HL-60/S4 treated with retinoic acid at 250 ng/mL for 4 days and 3 days (cell line): Measurements from ENCODE around the gene PIK3R2.

Experiments used
- in situ Hi-C: fragments of 300-500 bp; cut with MboI; formaldehyde crosslinking; loops from 2 replicates; pipeline ENCODE4 v1.7.0; 2022; ENCODE audit warnings: low sequenced_read_pairs

Gene PIK3R2

DNA sequence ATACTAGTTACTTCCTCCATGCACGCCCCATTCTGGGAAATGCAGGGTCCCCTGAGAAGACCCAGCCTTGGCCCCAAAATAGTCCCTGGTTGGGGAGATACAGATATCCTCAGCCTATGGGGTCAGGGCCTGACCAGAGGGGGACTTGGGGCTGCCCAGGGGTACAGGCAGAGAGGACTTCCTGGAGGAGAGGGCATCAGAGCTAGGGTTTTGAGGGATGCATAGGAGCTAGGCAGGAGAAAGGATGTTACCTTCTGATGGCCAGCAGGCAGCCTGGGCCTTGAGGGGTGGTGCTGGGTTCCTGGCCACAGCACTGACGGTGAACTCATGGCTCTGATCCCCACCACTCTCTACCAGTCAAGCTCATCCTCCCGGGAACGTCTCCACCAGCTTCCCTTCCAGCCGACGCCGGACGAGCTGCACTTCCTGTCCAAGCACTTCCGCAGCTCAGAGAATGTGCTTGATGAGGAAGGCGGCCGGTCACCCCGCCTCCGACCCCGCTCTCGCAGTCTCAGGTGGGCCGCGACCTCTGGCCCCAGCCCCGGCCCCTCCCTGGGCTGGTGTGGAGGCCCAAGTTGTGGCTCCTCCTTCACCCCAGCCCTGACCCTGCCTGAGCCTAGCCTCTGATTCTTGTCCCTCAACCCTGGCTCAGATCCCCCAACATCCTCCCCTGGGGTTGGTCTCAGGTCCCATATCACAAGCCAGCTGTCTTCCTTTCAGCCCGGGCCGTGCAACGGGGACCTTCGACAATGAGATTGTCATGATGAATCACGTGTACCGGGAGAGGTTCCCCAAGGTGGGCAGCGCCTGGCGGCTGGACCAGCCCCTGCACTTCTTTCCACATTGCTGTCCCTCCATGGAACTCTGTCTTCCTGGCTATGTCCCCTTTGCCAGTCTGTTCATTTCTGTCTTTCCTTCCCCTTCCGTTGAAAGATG, 29.8 kb upstream of the PIK3R2 start:
- in situ Hi-C loops, result no loop called here

DNA sequence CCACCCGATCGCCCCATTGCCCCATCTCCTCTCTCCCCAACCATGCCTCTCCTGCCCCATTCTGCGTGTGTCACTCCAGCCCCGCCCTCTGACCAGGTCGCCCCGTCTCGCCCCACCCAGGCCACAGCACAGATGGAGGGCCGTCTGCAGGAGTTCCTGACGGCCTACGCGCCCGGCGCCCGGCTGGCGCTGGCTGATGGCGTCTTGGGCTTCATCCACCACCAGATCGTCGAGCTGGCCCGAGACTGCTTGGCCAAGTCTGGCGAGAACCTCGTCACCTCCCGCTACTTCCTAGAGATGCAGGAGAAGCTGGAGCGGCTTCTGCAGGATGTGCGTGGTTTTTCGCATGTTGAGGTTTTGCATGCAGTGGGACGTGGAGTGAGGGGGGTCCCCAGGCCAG, 29.1 kb upstream of the PIK3R2 start:
- in situ Hi-C loops, result no loop called here

DNA sequence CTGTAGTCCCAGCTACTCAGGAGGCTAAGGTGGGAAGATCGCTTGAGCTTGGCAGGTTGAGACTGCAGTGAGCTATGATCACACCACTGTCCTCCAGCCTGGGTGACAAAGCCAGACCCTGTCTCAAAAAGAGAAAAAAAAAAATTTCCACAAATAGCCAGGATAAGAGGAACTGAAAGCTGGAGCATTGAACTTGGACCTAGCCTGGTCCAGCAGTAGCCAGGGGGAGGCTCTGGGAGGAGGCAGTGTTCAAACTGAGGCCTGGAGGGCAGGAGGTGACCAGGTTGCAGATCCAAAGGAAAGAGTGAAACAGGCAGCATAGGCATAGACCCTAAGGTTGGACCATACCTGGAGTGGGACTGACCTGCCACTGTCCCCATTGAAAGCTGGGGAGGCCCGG, 26.9 kb upstream of the PIK3R2 start:
- in situ Hi-C loops, result no loop called here

DNA sequence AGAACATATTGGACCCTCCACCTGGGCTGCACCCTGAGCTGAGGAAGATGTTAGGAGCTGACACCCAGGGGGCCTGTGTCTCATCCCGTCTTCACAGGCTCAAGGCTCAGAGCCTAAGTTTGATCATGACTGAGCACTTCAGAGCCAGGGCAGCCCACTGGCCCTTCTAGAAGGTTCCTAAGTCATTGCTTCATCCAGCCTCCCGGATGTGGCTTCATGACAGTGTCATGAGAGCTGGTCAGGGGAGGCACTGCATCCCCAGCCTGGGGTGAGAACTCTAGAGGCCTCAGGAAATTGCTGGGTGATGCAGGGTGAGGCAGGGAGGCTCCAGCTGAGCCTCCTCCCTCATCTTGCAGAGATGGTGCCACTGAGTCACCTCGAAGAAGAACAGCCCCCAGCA, 24.9 kb upstream of the PIK3R2 start:
- in situ Hi-C loops, result no loop called here

DNA sequence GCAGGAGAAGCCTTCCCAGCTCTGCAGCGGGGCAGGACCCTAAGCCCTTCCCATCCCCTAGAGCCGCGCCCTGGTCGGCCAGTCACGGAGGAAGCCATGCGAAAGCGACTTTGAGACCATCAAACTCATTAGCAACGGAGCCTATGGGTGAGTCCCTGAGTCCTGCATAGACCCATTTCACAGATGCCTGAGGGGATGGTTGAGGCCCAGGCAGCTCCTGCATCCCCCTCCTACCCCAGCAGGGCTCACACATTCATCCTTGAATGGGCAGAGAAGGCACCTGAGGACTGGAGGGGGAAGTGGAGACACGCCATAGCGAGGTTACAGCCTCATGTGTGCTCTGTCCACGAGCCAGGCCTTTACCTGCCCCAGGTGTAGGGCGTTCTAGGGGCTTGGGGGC, 24.2 kb upstream of the PIK3R2 start:
- in situ Hi-C loops, result no loop called here

DNA sequence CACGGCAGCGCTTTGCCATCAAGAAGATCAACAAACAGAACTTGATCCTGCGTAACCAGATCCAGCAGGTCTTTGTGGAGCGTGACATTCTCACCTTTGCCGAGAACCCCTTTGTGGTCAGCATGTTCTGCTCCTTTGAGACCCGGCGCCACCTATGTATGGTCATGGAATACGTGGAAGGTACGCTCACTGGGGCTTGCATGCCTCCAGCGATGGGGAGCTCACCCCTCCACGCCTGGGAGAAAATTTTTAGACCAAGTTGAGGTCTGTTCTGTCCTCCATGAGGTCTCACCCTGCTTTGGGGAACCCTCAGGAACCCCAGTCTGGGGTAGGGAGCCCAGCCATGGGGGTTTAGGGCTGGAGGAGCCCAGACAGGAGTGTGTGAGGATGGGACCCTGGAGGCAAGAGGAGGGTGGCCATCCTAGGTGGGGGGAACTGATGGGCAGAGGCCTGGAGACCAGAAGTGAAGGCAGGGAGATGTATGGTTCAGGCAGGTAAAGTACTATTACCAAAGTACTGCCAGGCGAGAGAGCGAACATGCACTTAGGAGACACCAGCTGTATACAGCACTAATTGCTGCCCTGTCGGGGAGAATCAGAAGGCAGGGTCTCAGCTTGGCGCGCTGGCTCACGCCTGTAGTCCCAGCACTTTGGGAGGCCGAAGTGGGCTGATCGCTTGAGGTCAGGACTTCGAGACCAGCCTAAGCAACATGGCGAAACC, 22.3 kb upstream of the PIK3R2 start:
- in situ Hi-C loops, result no loop called here

DNA sequence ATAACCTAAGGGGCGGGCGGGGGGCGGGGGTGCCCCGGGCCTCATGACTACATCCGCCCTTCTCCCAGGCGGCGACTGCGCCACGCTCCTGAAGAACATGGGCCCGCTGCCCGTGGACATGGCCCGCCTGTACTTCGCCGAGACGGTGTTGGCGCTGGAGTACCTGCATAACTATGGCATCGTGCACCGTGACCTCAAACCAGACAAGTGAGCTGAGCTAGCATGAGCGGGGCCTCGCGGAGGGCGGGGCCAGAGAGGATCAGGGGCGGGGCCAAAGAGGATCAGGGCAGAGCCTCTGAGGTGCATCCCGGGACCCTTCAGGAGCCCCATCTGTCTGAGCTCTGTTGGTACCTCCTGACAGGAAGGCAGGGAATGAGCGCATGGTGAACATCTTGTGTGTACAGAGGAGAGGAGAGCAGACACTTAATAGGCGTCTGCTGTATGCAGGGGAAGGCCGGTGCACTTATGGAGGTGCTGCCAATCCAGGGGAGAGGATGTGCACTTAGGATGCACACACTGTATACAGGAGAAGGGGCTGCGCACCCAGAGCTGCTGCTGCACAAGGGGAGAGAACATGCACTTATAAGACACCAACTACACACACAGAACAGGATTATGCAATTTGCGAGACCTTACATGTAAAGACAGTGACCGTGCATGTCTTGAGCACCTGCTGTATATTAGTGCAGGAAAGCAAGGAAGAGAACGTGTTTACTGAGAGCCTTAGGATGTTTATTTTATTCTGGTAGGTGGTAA, 20.9 kb upstream of the PIK3R2 start:
- in situ Hi-C loops, result no loop called here

DNA sequence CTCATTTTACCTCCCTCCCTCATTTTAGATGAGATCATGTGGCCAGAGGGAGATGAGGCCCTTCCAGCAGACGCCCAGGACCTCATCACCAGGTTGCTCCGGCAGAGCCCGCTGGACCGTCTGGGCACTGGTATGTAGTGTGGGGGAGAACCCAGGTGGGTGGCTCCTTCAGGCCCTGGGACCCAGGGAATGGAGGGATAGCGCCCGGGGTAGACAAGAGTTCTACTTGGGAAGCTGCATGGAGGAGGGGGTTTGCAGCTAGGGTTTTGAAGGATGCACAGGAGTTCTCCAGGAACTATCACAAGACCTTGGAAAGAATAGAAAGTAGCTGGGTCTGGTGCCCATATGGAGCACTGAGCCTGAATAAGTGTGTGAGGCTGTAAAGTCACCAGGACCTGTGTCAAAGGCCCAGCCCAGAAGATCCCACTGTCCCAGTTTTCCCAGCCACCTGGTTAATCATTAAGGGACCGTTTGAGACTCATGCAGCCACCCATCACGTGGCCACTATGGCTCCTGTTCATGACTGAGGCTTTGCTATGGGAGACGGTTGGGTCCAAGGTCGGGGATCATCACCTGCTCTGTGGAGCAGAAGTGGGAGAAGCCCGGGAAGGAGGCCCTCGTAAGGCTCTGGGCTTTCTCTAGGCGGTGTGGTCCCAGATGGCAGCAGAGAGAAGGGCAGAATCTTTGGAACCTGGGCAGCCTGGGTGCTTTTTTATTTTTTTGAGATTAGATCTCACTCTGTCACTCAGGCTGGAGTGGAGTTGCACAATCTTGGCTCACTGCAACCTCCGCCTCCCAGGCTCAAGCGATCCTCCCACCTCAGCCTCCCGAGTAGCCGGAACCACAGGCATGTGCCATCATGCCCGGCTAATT, 17.0 kb upstream of the PIK3R2 start:
- in situ Hi-C loops, result no loop called here

DNA sequence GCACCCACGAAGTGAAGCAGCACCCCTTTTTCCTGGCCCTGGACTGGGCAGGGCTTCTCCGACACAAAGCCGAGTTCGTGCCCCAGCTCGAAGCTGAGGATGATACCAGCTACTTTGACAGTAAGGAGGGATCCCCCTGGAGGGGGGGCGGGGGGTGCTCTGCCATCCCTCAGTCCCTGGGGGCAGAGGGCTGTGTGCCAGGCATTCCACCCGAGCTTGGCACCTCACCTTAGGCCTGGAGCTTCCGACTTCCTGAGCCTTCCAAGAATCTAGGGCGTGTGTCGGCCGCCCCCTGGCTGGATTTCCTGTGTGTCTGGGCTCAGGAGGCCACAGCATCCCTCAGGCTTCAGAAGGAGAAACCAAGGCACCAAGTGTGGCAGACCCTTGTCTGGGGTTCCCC, 15.7 kb upstream of the PIK3R2 start:
- in situ Hi-C loops, result no loop called here

DNA sequence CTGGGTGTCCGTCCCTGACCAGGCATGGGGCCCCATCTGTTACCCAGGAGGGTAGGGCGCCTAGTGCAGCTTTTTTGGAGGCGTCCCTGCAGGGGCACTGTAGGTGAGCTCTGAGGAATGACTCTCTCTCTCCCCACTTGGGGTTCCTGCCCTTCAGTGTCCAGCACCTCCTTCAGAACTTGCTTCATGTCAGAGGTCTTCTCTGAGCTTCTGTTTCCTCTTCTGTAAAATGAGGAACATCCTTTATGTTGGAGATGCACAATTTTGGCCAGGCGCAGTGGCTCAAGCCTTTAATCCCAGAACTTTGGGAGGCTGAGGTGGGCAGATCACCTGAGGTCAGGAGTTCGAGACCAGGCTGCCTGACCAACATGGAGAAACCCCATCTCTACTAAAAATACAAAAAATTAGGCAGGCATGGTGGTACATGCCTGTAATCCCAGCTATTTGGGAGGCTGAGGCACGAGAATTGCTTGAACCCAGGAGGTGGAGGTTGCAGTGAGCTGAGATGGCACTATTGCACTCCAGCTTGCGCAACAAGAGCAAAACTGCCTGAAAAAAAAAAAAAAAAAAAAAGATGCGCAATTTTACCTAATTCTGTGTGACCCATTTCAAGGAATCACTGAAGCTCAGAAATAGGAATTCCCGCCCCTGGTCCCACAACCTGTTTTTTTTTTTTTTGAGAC, 15.2 kb upstream of the PIK3R2 start:
- in situ Hi-C loops, result no loop called here

DNA sequence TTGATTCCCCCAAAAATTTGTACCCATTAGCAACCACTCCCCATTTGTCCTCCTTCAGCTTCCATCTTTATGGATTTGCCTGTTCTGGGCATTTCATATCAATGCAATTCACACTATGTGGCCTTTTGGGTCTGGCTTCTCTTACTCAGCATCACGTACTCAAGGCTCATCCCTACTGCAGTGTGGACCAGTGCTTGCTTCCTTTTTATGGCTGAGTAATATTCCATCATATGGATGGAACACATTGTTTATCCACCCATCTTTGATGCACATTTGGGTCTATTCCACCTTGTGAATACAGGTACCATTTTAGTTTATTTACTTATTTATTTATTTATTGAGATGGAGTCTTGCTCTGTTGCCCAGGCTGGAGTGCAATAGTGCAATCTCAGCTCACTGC, 12.5 kb upstream of the PIK3R2 start:
- in situ Hi-C loops, result no loop called here

DNA sequence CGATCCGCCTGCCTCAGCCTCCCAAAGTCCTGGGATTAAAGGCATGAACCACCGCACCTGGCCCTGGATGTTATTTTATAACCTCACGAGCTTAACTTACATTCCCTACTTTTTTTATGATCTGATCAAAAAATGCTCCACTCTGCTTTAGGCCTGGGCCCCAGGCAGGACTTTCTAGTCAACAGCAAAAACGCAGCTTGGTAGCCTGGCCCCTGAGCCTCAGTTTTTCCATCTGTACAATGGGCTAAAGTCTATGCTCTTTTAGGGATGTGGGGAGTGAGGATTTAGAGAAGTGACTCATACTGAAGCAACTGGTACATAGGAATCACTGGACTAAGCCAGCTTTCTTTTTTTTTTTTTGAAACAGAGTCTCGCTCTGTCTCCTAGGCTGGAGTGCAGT, 11.9 kb upstream of the PIK3R2 start:
- in situ Hi-C loops, result no loop called here

DNA sequence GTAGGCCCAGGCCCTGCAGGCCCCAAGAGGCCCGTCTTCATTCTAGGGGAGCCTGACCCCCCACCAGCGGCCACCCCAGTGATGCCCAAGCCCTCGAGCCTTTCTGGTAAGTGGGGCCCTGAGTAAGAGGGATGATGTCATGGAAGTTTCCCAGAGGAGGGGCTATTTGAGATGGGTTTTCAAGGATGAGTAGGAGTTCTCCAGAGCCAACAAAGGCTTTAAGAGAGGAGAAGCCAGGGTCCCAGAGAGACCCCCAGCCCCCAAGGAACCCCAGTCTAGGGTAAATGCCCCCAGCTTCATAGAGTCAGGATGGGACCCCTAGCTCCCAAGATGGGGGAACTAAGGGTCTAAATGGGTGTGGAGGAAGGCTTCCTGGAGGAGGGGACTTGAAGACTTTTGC, 9.1 kb upstream of the PIK3R2 start:
- in situ Hi-C loops, result no loop called here

DNA sequence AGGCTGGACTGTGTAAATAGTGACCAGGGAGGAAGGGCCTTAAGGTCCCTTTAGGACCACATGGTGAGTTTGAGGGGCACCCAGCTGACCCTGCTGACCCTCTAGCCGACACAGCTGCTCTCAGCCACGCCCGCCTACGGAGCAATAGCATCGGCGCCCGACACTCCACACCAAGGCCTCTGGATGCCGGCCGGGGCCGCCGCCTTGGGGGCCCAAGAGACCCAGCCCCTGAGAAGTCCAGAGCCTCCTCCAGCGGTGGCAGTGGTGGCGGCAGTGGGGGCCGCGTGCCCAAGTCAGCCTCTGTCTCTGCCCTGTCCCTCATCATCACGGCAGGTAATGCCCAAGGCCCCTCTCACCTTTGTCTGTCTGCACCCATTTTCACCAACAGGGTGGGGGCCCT, 8.6 kb upstream of the PIK3R2 start:
- in situ Hi-C loops, result no loop called here

DNA sequence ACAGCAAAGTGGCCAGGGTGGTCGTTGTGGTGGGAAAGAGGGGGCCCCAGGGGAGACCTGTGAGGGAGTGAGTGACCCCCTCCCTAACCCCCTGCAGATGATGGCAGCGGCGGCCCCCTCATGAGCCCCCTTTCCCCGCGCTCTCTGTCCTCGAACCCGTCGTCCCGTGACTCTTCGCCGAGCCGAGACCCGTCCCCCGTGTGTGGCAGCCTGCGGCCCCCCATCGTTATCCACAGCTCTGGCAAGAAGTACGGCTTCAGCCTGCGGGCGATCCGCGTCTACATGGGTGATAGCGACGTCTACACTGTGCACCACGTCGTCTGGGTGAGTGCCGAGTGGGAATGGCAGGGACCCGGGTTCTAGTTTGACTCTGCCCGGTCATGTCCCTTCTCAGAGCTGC, 8.1 kb upstream of the PIK3R2 start:
- in situ Hi-C loops, result no loop called here

DNA sequence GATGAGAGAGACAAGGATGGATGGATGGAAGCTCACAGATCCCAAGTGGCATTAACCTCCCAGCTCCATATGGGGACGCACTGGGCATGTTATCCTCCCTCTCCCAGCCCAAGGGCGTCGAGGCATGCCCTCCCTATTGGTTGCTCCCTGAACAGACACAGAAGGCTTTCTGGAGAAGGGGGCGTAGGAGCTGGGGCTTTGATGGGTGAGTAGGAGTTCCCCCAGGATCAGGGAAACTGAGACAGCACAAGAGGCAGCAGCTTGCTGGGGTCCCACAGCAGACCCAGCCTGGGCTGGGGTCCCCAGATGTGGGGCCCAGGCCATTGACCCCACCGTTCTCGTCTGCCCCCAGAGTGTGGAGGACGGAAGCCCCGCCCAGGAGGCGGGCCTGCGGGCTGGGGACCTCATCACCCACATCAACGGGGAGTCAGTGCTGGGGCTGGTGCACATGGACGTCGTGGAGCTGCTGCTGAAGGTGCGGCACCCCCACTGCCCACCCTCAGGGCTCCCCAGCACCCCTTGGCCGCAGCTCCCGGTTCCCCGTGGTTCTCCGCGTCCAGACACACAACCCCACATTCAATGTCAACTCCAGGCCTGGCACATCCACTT, 7.5 kb upstream of the PIK3R2 start:
- in situ Hi-C loops, result no loop called here

DNA sequence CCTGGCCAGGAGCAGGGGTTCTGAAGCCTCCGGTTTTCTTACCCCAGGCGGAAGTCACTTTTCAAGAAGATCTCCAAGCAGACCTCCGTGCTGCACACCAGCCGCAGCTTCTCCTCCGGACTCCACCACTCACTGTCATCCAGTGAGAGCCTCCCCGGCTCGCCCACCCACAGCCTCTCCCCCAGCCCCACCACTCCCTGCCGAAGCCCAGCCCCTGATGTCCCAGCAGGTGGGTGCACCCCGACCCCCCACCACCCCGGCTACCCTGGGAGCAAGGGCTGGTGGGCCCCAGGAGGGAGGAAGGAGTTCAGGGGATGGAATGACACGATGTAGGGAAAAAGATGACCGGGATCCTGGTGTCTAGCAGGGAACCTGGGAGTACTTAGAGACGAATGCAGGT, 5.6 kb upstream of the PIK3R2 start:
- in situ Hi-C loops, result no loop called here

DNA sequence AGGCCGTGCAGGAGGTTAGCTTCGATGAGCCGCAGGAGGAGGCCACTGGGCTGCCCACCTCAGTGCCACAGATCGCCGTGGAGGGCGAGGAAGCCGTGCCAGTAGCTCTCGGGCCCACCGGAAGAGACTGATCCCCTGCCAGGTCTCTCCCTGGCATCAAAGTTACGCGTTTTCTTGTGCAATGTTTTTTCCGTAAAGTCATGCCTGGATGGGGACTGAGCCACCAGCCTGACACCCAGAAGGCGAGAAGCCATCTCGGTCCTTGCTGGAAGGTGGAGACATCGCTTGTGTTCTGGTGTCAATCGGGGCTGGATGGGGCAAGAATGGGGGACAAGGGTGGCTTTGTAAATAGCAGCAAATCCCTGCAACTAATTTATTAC, 3.4 kb upstream of the PIK3R2 start:
- in situ Hi-C loops, result no loop called here

DNA sequence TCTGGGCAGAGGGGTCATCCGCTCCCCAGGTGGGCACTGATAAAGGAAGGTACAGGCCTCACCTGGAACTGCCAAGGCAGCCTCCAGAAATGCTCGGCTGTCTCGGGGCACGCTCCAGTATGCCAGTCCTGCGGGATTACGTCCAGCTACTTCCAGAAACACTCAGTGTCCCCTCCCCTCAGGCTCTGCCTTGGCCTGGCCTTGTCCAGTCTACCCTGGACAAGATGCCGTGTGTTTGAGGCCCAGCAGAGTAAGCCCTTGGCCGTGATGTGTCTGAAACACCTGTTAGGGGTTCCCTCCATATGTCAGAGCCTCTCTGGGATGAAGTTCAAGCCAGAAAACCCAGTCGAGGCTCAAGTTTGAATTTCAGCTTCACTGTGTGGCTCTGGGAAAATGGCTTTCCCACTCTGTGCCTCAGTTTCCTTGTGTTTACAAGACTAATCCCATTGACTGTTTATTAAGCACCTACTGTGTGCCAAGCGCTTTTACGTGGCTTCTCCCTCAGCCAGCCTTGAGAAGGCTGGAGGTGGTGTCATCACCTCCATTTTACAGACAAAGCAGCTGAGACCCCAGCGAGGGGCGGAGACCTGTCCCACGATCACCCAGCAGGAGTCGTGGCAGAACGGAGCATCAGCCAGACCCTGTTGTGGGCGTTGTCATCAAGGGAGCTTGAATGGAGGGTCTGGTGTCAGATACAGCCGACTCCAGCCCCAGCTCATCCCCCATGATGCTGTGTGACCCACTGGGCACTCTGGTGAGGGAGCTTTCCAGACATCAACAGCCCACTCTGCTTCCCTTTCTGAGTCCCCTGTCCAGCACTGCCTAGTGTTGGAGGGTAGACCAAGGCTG, 2.0 kb upstream of the PIK3R2 start:
- in situ Hi-C loops, result no loop called here
